Activated naive CD8-positive, alpha-beta T cell treated with anti-CD3 and anti-CD28 coated beads, Interleukin-2, amount 50 U/mL, for 16 hours (primary cell): ENCODE data around the gene PLCB1.

Experiments
- DNase-seq: peaks from one replicate; pipeline ENCODE4 v3.0.0-alpha.2; 2020; ENCODE audit warnings: low read depth, low spot score

PLCB1 gene

GRCh38 chr20:8875586-8875985, 743.5 kb downstream of the PLCB1 start:
- DNase-seq, result no peak

DNA sequence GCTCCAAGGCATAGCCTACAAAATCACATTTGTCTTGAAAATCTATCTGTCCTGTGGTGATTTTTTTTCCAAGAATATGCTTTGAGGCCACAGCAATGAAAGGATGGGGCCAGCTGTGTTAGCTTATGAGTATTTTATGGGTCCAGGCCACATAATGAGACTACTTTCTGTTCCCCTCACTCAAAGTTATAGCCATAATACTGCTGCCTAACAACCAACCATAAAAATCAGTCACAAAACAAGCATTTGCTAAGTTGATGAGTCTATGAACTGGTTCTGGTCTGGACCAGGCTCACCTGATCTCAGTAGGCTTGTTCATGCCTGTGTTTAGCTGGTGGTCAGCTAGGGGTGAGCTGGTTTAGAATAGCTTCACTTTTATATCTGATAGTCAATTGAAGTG, 744.3 kb downstream of the PLCB1 start:
- DNase-seq, result no peak

DNA sequence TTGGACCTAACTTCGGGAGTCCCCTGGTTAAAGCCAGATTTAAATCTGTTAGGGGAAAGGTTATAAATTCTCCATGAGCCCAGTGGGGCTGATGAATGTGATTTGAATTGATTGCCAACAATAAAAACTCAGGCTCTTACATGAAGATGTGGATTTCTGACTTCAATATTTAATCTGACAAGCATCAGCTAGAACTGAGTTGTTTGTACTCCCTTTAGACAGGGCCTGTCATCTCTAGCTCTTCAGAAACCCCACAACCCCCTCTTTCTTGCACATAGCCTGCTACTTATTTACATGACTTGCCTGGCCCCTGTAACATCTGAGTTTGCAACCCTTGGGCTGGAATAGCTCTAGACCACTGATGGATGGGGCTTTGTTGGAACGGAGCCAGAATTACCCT, 745.2 kb downstream of the PLCB1 start:
- DNase-seq, result no peak

DNA sequence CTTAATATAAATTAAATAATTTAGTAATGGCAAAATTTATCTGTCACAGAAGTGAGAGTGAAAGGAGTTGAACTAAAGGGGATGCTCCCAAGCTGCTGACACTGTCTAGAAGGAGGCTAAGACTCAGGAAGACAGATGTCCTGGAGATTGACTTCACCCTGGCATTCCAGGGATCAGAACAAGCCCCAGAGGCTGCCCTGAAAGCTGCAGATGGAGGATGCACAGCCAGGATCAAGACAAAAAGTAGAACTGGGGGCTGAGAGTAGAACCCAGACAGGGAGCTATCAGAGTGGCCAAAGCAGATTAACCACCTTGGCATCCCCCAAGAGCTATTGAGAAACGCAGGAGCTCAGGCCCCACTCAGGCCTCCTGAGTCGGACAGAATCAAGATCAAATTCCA, 747.6 kb downstream of the PLCB1 start:
- DNase-seq, result no peak

- DNase-seq, result no peak
These were observed 748.2 kb downstream of the PLCB1 start for GRCh38 chr20:8880085-8880853.

GRCh38 chr20:8891039-8891438, 759.0 kb downstream of the PLCB1 start:
- no peak for DNase-seq

- DNase-seq, result no peak
These were observed 763.4 kb downstream of the PLCB1 start for GRCh38 chr20:8895472-8895871.

DNA sequence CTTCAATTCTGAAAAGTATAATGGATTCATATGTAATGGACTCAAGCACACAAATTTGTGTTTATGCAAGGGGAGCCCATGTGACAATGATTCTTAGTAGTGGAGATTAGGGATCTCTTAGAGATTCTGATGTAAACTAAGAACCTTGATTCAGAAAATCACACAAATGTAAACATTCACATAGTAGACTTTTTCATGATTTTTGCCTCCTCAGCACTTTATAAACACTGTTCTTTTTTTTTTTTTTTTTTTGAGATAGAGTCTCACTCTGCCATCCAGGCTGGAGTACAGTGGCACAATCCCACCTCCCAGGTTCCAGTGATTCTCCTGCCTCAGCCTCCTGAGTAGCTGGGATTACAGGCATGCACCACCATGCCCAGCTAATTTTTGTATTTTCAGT, 766.8 kb downstream of the PLCB1 start:
- no peak for DNase-seq

- no peak for DNase-seq
These were observed 769.4 kb downstream of the PLCB1 start for GRCh38 chr20:8901237-8902025.

GRCh38 chr20:8903655-8904605, 771.9 kb downstream of the PLCB1 start:
- DNase-seq, result no peak

GRCh38 chr20:8909596-8909995, 777.5 kb downstream of the PLCB1 start:
- no peak for DNase-seq

DNA sequence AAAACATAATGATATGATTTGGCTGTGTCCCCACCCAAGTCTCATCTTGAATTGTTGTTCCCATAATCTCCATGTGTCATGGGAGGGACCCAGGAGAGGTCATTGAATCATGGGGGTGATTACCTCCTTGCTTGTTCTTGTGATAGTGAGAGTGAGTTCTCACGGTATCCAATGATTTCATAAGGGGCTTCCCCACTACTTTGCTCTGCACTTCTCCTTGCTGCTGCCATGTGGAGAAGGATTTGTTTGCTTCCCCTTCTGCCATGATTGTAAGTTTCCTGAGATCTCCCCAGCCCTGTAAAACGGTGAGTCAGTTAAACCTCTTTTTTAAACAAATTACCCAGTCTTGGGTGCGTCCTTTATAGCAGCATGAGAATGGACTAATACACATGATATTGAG, 780.0 kb downstream of the PLCB1 start:
- no peak for DNase-seq

- no peak for DNase-seq
These were observed 780.7 kb downstream of the PLCB1 start for GRCh38 chr20:8912731-8913130.

GRCh38 chr20:8913456-8913855, 781.4 kb downstream of the PLCB1 start:
- DNase-seq, result no peak

GRCh38 chr20:8914421-8914820, 782.4 kb downstream of the PLCB1 start:
- DNase-seq, result no peak

GRCh38 chr20:8917084-8917483, 785.0 kb downstream of the PLCB1 start:
- DNase-seq, result no peak

DNA sequence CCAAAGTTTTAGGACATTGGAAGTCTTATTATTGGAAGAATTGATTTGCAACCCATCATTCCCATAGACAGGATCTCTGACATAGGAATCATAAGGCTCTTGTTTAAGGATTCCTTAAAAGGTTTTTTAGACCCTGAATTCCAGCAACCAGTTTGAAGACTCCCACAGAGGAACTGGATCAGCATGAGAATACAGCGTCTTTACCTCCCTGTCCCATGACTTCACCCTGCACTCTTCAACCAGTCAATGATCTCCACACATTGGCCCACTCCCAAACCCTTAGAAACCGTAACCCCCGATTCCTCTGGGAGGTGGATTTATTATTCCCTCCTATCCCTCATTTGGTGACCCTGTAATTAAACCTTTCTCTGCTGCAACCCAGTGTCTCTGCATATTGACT, 786.1 kb downstream of the PLCB1 start:
- DNase-seq, result no peak

DNA sequence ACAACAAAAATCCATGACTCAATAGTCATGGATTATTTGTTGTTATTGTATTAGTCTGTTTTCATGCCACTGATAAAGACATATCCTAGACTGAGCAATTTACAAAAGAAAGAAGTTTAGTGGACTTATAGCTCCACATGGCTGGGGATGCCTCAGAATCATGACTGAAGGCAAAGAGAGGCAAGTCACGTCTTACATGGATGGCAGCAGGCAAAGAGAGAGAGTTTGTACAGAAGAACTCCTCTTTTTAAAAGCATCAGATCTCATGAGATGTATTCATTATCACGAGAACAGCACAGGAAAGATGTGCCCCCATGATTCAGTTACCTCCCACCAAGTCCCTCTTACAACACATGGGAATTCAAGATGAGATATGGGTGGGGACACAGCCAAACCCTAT, 792.5 kb downstream of the PLCB1 start:
- no peak for DNase-seq

- DNase-seq, result no peak
These were observed 798.7 kb downstream of the PLCB1 start for GRCh38 chr20:8930726-8931125.

GRCh38 chr20:8932192-8933165, 800.4 kb downstream of the PLCB1 start:
- DNase-seq, result no peak

DNA sequence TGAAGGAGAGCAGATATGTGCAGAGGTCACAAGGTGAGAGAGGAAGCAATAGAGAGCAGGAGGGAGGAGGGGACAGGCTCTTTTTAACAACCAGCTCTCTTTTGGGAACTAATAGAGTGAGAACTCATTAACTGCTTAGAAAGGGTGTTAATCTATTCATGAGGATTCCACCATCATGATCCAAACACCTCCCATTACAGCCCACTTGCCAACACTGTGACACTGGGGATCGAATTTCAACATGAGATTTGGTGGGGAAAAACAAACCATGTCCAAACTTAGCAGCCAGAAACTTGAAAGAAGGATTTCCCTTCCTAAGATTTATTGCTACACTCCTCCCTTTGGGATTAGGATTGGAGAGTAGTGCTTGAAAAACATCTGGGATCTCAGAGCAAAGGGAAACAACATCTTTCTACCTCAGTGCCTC, 801.3 kb downstream of the PLCB1 start:
- no peak for DNase-seq
